Endothelial cell of umbilical vein (primary cell): Measurements from ENCODE around the gene PDS5B. TPM values are rescaled to one million over a fixed set of nuclear protein-coding genes. Genes with fewer than 3 reads are reported as not detected.

Source experiments
- BruUV-seq: library from RNA; stranded (reverse); fragments of 400-500 nt; replicated peaks from 2 replicates; lab custom pipeline; 2021; lab: Mats Ljungman, UMichigan
- CTCF ChIA-PET: fragments of 300-600, 350-600 bp; sonication (Branson Sonifier 250); formaldehyde crosslinking; loops from one replicate; lab custom pipeline; 2021; ENCODE audit warnings: antibody characterized with exemption, inconsistent platforms; lab: Charles Lee
- POLR2A ChIA-PET: fragments of 300-600, 350-600 bp; sonication (Branson Sonifier 250); formaldehyde crosslinking; loops from one replicate; lab custom pipeline; 2021; ENCODE audit warnings: antibody characterized with exemption, inconsistent platforms; lab: Charles Lee
- DNase-seq: peaks from one replicate; pipeline ENCODE4 v3.0.0-alpha.2; 2011; ENCODE audit warnings: low read depth, low spot score
- FAIRE-seq: peaks from 2 replicates; lab custom pipeline; 2011; peaks lifted over from hg19 to GRCh38; lab: Jason Lieb, UNC
- H2AFZ ChIP-seq: 2 replicates; pipeline ENCODE4 v1.6.0; 2012; ENCODE audit warnings: low read depth, low read length, control low read depth, inconsistent platforms
- H3K27ac ChIP-seq: 2 replicates; pipeline ENCODE4 v1.5.1; 2011; ENCODE audit warnings: low read depth, mild to moderate bottlenecking, control low read depth, low read length, moderate library complexity; ENCODE audit not compliant: insufficient read depth
- H3K27me3 ChIP-seq, 2 experiments: 2 replicates each; pipeline versions ENCODE4 v1.6.0 to v1.6.1; 2011; ENCODE audit warnings: low read length in 2 of 2, mixed read lengths in 1 of 2; ENCODE audit not compliant: control insufficient read depth in 2 of 2, insufficient read depth in 2 of 2
- H3K36me3 ChIP-seq, 2 experiments: 2 replicates in 1 of 2; 3 replicates in 1 of 2; pipeline ENCODE4 v1.5.1; 2011; ENCODE audit warnings: low read length in 2 of 2, mild to moderate bottlenecking in 1 of 2, moderate library complexity in 1 of 2; ENCODE audit not compliant: control insufficient read depth in 2 of 2, insufficient read depth in 2 of 2; ENCODE audit errors: extremely low read depth in 1 of 2
- H3K4me1 ChIP-seq: 3 replicates; pipeline ENCODE4 v1.5.1; 2011; ENCODE audit warnings: mild to moderate bottlenecking, low read length; ENCODE audit not compliant: control insufficient read depth, insufficient read depth; ENCODE audit errors: extremely low read depth
- H3K4me2 ChIP-seq: 2 replicates; pipeline ENCODE4 v1.6.1; 2011; ENCODE audit warnings: low read length, control low read depth, mixed read lengths; ENCODE audit not compliant: insufficient read depth
- H3K4me3 ChIP-seq, 3 experiments: fragments of 200-600 bp in 1 of 3; sonication (generic), shearing (Covaris generic) in 1 of 3; replicated peaks in 1 of 3; 2 replicates each; pipeline ENCODE4 v1.5.1; 2011 to 2016; ENCODE audit warnings: control low read depth in 3 of 3, low read length in 3 of 3, mild to moderate bottlenecking in 2 of 3, inconsistent platforms in 1 of 3, low read depth in 1 of 3, moderate library complexity in 1 of 3; ENCODE audit not compliant: insufficient read depth in 1 of 3
- H3K79me2 ChIP-seq: 2 replicates; pipeline ENCODE4 v1.6.0; 2012; ENCODE audit warnings: low read length, inconsistent platforms; ENCODE audit not compliant: control insufficient read depth, insufficient read depth
- H3K9ac ChIP-seq: replicated peaks from 2 replicates; pipeline ENCODE3; 2011; ENCODE audit warnings: low read length, control low read depth; ENCODE audit not compliant: insufficient read depth; ENCODE audit errors: extremely low read depth
- H3K9me1 ChIP-seq: replicated peaks from 3 replicates; pipeline ENCODE4 v1.6.0; 2011; ENCODE audit warnings: mild to moderate bottlenecking, low read length; ENCODE audit not compliant: control insufficient read depth, insufficient read depth; ENCODE audit errors: extremely low read depth
- H3K9me3 ChIP-seq: replicated peaks from 2 replicates; pipeline ENCODE4 v1.5.1; 2012; ENCODE audit warnings: low read length, inconsistent platforms; ENCODE audit not compliant: control insufficient read depth, insufficient read depth
- H4K20me1 ChIP-seq: replicated peaks from 2 replicates; pipeline ENCODE3; 2011; ENCODE audit warnings: mild to moderate bottlenecking, low read length; ENCODE audit not compliant: control insufficient read depth, insufficient read depth; ENCODE audit errors: extremely low read depth
- EZH2 ChIP-seq: IDR thresholded peaks from 2 replicates; pipeline ENCODE4 v1.6.1; 2012; ENCODE audit warnings: borderline replicate concordance, low read depth, mild to moderate bottlenecking, moderate library complexity, low read length, inconsistent platforms; ENCODE audit not compliant: severe bottlenecking
- FOS ChIP-seq: IDR thresholded peaks from 2 replicates; pipeline ENCODE4 v1.6.1; 2011; ENCODE audit warnings: mild to moderate bottlenecking, low read length, moderate library complexity, borderline replicate concordance; ENCODE audit not compliant: insufficient read depth
- GATA2 ChIP-seq: IDR thresholded peaks from 2 replicates; pipeline ENCODE4 v1.7.0; 2011; ENCODE audit warnings: low read depth, mild to moderate bottlenecking, moderate library complexity, mixed read lengths, low read length; ENCODE audit not compliant: insufficient read length, insufficient read depth
- JUN ChIP-seq: IDR thresholded peaks from 2 replicates; pipeline ENCODE4 v1.6.1; 2011; ENCODE audit warnings: borderline replicate concordance, low read depth; ENCODE audit not compliant: insufficient read length, insufficient read depth
- MAX ChIP-seq: IDR thresholded peaks from 2 replicates; pipeline ENCODE4 v1.6.1; 2011; ENCODE audit not compliant: insufficient read depth, insufficient read length
- MYC ChIP-seq: IDR thresholded peaks from one replicate; pipeline ENCODE4 v1.6.1; 2011; ENCODE audit warnings: mild to moderate bottlenecking, low read depth, low read length
- POLR2A ChIP-seq: IDR thresholded peaks from 2 replicates; pipeline ENCODE4 v1.6.1; 2012; ENCODE audit warnings: low read depth, mild to moderate bottlenecking, control low read depth, low read length
- POLR2AphosphoS5 ChIP-seq: IDR thresholded peaks from 2 replicates; pipeline ENCODE4 v1.6.1; 2012; ENCODE audit warnings: low read depth, mild to moderate bottlenecking, control low read depth, low read length, moderate library complexity; ENCODE audit not compliant: insufficient read depth
- dilution Hi-C: fragments of 300-500 bp; cut with MboI; formaldehyde crosslinking; loops from one replicate; pipeline ENCODE4 v1.15.0; 2019; ENCODE audit warnings: low sequenced_read_pairs; ENCODE audit not compliant: extremely low pct_ligation_motif_present
- intact Hi-C: fragments of 100-400 bp; cut with micrococcal nuclease; formaldehyde crosslinking; loops from one replicate; pipeline ENCODE4 v1.10.0; 2022
- polyA plus RNA-seq, 4 experiments: library from polyadenylated mRNA; depleted of rRNA in 3 of 4; stranded (reverse) in 3 of 4; unstranded in 1 of 4; fragments of >200 nt; gene quantifications; 2 replicates each; pipeline versions ENCODE4 v1.2.1 to v1.2.3, GENCODE V29; 2011 to 2012; ENCODE audit warnings: missing spikeins in 1 of 4
- total RNA-seq: library from RNA; stranded (reverse); gene quantifications from 2 replicates; pipeline ENCODE4 v1.2.3, GENCODE V29; 2021
- TF ChIP-seq, protein P1 (sequence below), 2 donors: IDR thresholded peaks; 1 replicate in 1 of 2; 2 replicates in 1 of 2; pipeline ENCODE4 v1.5.1; 2011; ENCODE audit warnings: low read length in 2 of 2, mild to moderate bottlenecking in 2 of 2, moderate library complexity in 2 of 2, control low read depth in 1 of 2, inconsistent platforms in 1 of 2, low read depth in 1 of 2; ENCODE audit not compliant: insufficient read depth in 1 of 2; ENCODE audit errors: extremely low read depth in 1 of 2

Gene PDS5B
- total and polyA plus RNA-seq, 2 donors (not counting 3 experiments of a cell fraction or from before 2014, with no cell fraction given), result 3.9 to 40.3 TPM

DNA sequence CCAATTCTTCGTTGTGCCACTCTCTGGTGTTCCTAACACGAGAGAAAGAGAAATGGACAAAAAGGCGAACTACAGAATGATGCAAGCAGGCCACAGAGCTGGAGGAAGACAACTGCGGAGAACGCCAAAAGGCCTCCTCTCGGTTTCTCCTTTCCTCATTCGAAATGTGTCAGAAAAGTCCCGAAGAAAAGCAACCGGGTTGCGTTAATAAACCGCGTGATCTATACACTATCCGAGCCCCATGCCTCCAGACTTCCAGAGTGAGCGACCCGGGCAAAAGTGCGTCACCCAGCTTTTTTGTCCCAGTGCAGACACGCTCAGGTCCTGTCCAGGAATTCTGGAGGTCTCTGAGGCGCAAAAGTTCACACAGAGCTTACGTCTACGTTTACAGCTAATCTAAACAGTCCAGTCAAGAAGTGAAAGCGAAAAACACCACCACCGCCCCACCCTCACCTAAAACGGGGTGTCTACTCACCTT lies 48.1 kb upstream of the PDS5B start:
- Histone ChIP-seq H3K4me1 (peaks cover 19% of the 10 kb centered on the region), H3K9ac (peak overlapping the region; percentile 98), H3K36me3 (peaks cover 2 to 17% of the 10 kb centered on the region in 2 experiments), H3K27me3 (peaks cover 3 to 5% of the 10 kb centered on the region in 2 experiments), H3K4me2 (peak overlapping the region; percentile 94), H4K20me1 (peaks cover 4% of the 10 kb centered on the region), H3K9me1 (no peaks in the 10 kb centered on the region), H3K9me3 (no peaks in the 10 kb centered on the region), H3K4me3 (peak overlapping the region; percentile 75 to 94 (median 83)), H2AFZ (peak overlapping the region; percentile 58), H3K27ac (peak overlapping the region; percentile 84), H3K79me2 (peaks cover 51% of the 10 kb centered on the region)
- intact Hi-C loops, result loop anchor here (1.0 to 10.0 kb wide), 5 partner anchors 49 to 1004 kb away; partner anchors contain the start of genes BRCA2, N4BP2L1, PDS5B and ZAR1L
- ChIA-PET CTCF (interaction anchor here (0.5 to 1.7 kb wide), 4 partner anchors 10 to 628 kb away, joined by 3 to 5 read pairs (median 4); no protein-coding TSS in a partner anchor), POLR2A (interaction anchor here (0.5 to 0.7 kb wide), 2 partner anchors 13 to 24 kb away, joined by 3 to 5 read pairs; no protein-coding TSS in a partner anchor)
- TF ChIP-seq POLR2A, result no peak
- TF ChIP-seq POLR2AphosphoS5, result no peak
- no peak for TF ChIP-seq GATA2
- TF ChIP-seq, protein P1, sequence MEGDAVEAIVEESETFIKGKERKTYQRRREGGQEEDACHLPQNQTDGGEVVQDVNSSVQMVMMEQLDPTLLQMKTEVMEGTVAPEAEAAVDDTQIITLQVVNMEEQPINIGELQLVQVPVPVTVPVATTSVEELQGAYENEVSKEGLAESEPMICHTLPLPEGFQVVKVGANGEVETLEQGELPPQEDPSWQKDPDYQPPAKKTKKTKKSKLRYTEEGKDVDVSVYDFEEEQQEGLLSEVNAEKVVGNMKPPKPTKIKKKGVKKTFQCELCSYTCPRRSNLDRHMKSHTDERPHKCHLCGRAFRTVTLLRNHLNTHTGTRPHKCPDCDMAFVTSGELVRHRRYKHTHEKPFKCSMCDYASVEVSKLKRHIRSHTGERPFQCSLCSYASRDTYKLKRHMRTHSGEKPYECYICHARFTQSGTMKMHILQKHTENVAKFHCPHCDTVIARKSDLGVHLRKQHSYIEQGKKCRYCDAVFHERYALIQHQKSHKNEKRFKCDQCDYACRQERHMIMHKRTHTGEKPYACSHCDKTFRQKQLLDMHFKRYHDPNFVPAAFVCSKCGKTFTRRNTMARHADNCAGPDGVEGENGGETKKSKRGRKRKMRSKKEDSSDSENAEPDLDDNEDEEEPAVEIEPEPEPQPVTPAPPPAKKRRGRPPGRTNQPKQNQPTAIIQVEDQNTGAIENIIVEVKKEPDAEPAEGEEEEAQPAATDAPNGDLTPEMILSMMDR (IDR thresholded peaks at IDR 0.05; ENCODE audit: extremely low read depth in 1 of 2, insufficient read depth in 1 of 2, low read depth in 1 of 2, low read length in 2 of 2), result no peak
- no peak for TF ChIP-seq FOS
- TF ChIP-seq MAX, result no peak
- no peak for TF ChIP-seq MYC
- no peak for TF ChIP-seq JUN
- no peak for TF ChIP-seq EZH2
- TSS peak; percentile 79 for BruUV-seq
- dilution Hi-C loops, result no loop called here
- DNase-seq (no peak), FAIRE-seq (no peak)
